ENCODE data around the gene ANAPC13.

Gene ANAPC13

DNA sequence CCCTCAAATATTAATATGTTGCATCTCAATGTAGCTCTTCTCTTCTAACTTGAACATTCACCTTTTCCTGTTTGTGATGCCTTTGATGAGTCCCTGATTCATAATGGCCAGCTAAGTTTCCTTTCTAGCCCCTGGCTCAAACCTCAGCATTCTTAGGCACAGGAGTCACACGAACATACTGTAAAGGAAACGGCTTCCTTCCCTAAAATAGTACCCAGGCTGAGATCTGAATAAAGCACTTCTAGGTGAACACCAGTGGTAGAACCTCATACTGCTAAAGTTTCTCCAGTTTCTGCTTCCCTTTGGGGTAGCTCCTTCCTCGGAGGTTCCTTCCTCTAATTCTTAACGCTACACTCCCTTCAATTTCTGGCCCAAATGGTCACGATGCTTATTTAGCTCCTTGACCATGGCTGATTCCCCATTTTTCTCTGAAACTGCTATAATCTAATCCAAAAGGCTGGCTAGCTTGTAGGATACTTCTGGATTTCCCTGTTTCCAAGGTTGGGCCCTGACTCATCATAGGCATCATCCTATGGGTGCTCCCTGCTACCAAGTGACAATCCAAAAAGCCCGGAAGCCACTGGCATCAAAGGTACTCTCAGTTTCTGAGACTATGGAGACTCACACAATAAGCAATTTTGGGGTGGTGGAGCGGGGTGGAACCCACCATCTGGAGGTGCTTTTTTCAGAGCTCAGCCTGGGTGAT, 2.4 kb downstream of the ANAPC13 start:
- no peak for DNase-seq (ENCODE audit: low read depth in 2 of 2)

DNA sequence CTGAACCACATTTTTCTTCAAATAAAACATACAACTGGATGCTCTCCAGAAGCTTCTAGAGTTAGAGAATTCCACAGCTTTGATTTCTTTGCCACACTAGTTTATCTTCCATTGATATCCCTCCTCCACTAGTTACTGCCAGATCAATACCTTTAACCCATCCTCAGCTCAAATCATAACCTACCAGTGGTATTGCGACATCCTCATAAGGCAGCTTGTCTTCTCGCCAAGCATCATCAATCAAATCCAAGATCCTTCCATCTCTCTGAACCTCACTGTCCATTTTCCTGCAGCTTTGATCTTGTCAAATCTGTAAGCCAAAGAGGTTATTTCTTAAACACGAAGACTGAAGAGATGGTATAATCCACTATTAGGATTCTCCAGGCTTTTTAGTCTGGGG, 3.2 kb downstream of the ANAPC13 start:
- DNase-seq (ENCODE audit: low read depth in 2 of 2), result no peak

DNA sequence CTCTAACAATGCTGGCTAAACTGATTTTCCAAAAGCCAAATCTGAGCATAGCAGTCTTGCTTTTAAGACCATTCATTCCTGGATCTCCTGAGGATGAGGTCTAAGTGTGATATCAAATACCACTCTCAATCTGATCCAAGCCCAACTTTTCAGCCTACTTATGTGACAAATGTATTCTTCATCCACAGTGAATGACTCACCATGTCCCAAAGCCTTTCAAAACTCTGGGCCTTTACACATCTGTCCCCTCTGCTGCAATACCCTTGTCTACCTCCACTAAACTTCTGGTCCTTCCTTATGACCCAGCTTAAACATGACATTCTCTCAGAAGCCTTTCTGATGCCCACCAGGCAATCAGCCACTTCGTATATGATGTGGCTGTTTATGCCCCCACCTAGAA, 4.6 kb downstream of the ANAPC13 start:
- no peak for DNase-seq (ENCODE audit: low read depth in 2 of 2)

- DNase-seq (ENCODE audit: low read depth in 2 of 2), result no peak
Observed at GRCh38 chr3:134480546-134480945, 5.2 kb downstream of the ANAPC13 start.

DNA sequence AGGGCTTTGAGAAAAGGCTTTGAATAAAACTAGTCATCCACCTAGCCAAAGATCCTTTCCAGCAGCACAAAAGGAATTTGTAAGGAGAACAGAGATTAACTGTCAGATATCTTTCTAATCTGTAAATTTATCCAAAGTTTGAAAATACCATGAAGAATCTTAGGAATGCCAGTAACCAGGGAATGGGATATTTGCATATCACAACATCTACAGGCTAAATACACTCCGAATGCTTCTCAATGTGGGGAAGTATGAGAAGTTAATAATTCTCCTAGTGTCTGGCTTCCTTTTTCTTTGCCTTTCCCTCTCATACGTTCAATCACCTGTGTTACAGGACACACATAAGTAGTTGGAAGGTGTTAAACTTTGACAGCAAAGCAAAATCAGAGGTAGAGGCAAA, 7.8 kb downstream of the ANAPC13 start:
- DNase-seq (ENCODE audit: low read depth in 2 of 2), result no peak

GRCh38 chr3:134477002-134477401, 8.8 kb downstream of the ANAPC13 start:
- DNase-seq (ENCODE audit: low read depth in 2 of 2), result no peak

DNA sequence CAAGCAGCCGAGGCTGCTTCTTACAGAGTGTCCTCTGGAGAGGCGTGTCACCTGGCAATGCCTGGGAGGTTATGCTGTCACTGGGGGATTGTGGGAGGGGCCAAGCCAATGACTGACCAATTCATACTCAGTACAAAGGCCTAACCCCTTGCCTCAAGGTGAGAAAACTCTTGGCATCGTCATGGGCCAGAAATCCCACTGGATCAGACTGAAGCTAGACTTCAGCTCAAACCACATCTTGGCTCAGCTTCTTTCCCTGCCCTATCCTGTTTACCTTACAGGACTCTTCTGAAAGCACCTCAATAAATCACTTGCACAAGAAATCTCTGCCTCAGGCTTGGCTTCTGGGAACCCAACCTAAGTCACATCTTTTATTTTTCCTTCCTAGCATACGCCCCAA, 9.5 kb downstream of the ANAPC13 start:
- DNase-seq (ENCODE audit: low read depth in 2 of 2), result no peak

DNA sequence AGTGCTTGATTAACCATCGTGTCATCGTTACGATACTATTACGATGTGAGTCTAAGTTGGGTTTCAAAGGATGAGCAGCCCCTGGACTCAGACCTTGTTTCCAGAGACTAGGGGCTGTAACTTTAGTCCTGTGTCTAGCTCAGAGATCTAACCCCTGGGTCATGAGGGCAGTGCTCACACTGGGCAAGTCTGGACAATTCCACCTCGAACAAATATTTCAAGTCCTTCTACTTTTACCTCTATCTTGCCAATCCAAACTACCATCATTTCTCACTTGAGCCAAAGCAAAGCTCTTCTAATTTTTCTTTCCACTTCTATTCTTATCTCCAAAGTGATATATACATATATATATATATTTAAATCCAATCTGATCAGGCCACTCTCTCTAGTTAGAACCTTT, 10.8 kb downstream of the ANAPC13 start:
- DNase-seq (ENCODE audit: low read depth in 2 of 2), result no peak

DNA sequence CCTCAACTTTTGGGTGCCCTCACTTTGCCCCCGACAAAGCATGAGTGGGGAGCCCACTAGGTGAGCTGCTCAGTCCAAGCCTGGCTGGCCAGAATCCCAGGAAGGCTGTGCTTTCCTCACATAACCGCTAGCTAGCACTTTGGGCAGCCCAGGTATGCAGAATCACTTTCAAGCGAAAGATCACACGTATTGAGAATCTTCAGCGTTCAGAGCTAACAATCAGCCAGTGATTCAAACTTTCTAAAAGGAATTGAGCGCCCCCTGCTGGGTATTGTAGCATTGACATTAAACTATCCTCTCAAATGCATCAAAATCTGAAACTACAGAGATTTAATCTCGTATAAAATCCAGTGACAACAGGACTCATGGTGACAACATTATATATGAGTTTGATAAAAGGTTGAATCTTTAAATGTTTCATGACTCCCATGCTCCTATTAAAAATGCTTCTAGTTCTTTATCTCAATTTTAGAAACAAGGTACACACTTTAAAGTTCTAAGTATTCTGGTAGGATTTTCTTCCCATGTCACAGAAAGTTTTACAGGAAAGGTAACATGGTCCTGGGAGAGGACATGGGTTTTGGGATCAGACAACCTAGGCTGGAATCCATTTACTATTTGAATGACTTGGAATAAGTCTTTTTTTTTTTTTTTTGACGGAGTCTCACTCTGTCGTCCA, 11.8 kb downstream of the ANAPC13 start:
- peak; percentile 42 to 73 for DNase-seq (ENCODE audit: low read depth in 2 of 2)

- no peak for DNase-seq (ENCODE audit: low read depth in 2 of 2)
Observed at GRCh38 chr3:134472831-134473230, 13.0 kb downstream of the ANAPC13 start.

- no peak for DNase-seq (ENCODE audit: low read depth in 2 of 2)
Observed at GRCh38 chr3:134471521-134472193, 14.1 kb downstream of the ANAPC13 start.

GRCh38 chr3:134468519-134468918, 17.3 kb downstream of the ANAPC13 start:
- no peak for DNase-seq (ENCODE audit: low read depth in 2 of 2)

DNA sequence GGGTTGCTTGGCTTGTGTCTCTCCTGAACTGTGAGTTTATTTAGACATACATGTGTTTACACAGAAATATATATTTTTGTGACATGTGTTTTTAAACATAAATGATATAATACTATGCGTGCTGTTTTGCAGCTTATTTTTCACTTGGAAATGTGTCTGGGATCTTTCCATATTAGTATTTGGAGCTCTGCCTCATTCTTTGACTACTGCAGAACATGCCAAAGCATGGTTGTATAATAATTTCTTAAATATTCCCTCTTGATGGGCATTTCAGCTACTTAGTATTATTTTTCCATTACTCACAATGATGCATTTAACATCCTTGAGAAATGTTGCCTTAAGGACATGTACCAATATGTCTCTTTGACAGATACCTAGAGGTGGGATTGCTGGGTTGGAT, 19.5 kb downstream of the ANAPC13 start:
- DNase-seq (ENCODE audit: low read depth in 2 of 2), result no peak

- DNase-seq (ENCODE audit: low read depth in 2 of 2), result no peak
Observed at GRCh38 chr3:134464689-134465365, 21.0 kb downstream of the ANAPC13 start.

GRCh38 chr3:134464064-134464688, 21.6 kb downstream of the ANAPC13 start:
- DNase-seq (ENCODE audit: low read depth in 2 of 2), result no peak

DNA sequence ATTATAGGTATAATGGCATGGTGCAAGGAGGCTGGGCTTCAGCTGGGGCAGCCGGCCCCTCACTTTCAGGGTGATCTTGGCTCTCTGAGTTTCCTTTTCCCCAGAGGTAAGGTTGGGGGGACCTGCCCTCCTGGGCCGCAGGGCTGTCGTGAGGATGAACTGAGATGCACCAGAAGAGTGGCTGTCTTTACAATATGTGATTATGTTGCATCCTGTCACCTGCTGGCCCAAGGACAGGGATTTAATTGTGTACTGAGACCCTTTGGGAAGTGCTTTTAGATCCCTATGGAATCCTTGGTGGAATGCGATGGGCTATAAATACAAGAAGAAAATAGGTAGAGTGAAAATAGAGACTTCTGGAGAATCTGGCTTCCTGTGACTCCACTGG, 22.1 kb downstream of the ANAPC13 start:
- no peak for DNase-seq (ENCODE audit: low read depth in 2 of 2)

DNA sequence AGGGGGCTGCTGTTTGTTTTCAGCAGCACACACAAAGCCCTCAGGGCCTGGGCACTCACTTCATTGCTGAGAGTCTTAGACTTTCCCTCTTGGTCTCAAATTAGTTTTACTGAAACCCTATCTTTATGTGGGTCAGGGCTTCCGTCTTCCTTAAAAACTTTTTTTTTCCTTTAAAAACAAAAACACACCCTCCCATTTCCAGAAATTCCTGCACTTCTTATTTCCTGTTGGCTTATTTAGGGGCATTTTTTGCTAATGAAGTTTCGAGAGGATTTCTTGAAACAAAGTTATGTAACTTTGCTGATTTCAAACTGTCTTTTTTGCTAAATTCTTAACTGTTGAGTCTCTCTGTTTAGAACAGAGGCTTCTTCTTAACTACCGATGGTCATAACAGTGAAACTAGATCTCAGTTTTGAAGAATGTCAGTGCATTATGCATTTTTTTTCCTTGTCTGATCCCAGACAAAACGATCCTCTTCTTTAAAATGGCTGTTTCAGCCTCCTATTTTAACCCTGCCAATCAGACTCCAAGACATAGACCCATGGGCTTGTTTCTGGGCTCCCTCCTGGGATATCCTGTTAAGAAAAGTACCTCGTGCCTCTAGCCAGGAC, 23.3 kb downstream of the ANAPC13 start:
- no peak for DNase-seq (ENCODE audit: low read depth in 2 of 2)

GRCh38 chr3:134460965-134461364, 24.8 kb downstream of the ANAPC13 start:
- DNase-seq (ENCODE audit: low read depth in 2 of 2), result no peak

GRCh38 chr3:134459562-134459961, 26.2 kb downstream of the ANAPC13 start:
- DNase-seq (ENCODE audit: low read depth in 2 of 2), result no peak

DNA sequence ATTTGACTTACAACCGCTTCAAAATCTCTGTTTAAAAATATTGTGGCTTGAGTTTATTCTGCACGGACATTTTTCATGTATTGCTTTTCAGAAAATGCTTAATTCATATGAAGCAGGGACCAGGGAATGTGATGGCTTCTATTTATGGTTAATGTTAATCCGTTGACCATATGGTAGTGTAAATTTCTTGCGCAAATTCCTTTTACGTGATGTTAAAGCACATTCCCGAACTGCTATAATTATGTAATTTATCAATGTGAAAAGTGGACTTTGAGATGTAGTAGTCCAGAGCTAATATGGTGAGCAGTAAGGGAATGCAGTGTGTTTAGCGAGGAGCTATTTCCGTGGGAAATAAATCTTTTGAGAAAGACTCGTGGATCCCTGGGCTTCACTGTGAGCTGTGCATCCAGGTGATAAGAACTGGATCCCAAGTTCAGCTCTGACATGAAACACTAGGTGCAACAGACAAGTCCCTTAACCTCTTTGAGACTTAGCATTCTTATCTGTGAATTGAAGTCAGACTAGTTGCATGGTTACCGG, 27.3 kb downstream of the ANAPC13 start:
- DNase-seq (ENCODE audit: low read depth in 2 of 2), result no peak

DNA sequence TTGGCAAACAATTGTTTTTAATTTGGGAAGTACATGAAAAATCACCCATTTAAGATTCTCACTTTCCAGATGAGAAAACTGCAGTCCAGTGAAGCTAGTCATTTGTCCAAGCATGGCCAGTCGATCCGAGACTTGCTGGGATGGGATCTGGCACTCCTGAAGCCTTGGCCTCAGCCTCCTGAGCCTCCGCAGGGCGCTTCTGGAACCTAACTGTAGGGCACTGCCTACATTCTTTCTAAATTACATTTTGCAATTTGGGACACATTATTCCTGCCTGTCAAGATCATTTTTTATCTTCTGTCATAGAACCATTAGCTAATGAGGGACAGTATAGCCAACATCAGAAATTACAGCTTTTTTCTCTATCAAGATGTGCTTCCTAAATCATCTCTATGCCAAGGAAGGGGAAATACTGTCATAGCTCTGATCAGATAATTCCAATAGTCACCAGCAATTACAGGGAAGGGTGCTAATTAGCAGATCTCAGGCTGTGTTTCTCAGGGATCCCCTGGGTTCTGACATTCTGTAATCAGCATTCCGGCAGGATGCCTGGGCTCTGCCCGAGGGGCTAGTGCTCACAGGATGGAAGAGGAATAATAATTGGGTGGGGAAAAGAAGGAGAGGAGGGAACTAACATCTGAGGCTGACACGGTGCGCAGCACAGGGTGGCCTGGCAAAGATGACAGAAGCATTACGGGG, 28.3 kb downstream of the ANAPC13 start:
- no peak for DNase-seq (ENCODE audit: low read depth in 2 of 2)
